Transverse colon (tissue), 4 donors: ENCODE measurements around the gene FCRL5. TPM values are rescaled to one million over a fixed set of nuclear protein-coding genes. Genes with fewer than 3 reads are reported as not detected.

ENCODE experiments used
- DNase-seq: peaks from one replicate; pipeline ENCODE4 v3.0.0-alpha.2; 2019
- H3K27ac ChIP-seq, 4 donors: fragments of 200-600 bp; sonication (generic); 2 replicates each; pipeline ENCODE4 v1.5.1; 2016 to 2018; ENCODE audit warnings: inconsistent platforms in 4 of 4
- H3K27me3 ChIP-seq: fragments of 200-600 bp; sonication (generic); 2 replicates; pipeline ENCODE4 v1.5.1; 2017; ENCODE audit warnings: inconsistent platforms
- H3K36me3 ChIP-seq, 4 donors: fragments of 200-600 bp; sonication (generic); 2 replicates each; pipeline ENCODE4 v1.5.1; 2017 to 2019; ENCODE audit warnings: inconsistent platforms in 4 of 4
- H3K4me1 ChIP-seq, 4 donors: fragments of 200-600 bp; sonication (generic); 2 replicates each; pipeline ENCODE4 v1.5.1; 2017 to 2020; ENCODE audit warnings: inconsistent platforms in 4 of 4
- H3K4me3 ChIP-seq, 4 donors: fragments of 200-600 bp; sonication (generic); 1 replicate in 1 of 4; 2 replicates in 3 of 4; pipeline versions ENCODE4 v1.5.1 to v1.6.1; 2017 to 2019; ENCODE audit warnings: inconsistent platforms in 4 of 4
- H3K9me3 ChIP-seq, 2 donors: fragments of 200-600 bp; sonication (generic); 2 replicates each; pipeline ENCODE4 v1.5.1; 2017 to 2019; ENCODE audit warnings: inconsistent platforms in 2 of 2
- EP300 ChIP-seq: sonication (generic); formaldehyde crosslinking; IDR thresholded peaks from one replicate; pipeline ENCODE4 v1.6.1; 2017; ENCODE audit warnings: antibody characterized with exemption, low read depth
- POLR2A ChIP-seq: fragments of 450-650 bp; IDR thresholded peaks from one replicate; pipeline ENCODE4 v1.6.1; 2016; ENCODE audit warnings: antibody characterized with exemption, mild to moderate bottlenecking, moderate library complexity
- POLR2AphosphoS5 ChIP-seq, 3 donors: sonication (generic); formaldehyde crosslinking; IDR thresholded peaks; one replicate each; pipeline ENCODE4 v1.6.1; 2016; ENCODE audit warnings: antibody characterized with exemption in 3 of 3
- WGBS, 2 donors: methylation state at CpG; one replicate each; pipeline ENCODE4 v1.1.5; 2018; ENCODE audit warnings: low coverage in 1 of 2; 5-methylcytosine and 5-hydroxymethylcytosine counted together
- in situ Hi-C, 4 donors: fragments of 200-750 bp; cut with MboI; loops; one replicate each; pipeline versions ENCODE4 v1.15.0 to v1.15.1; 2017; ENCODE audit warnings: low sequenced_read_pairs in 3 of 4, low pct_ligation_motif_present in 1 of 4, low pct_unique_long_range_greater_than_20kb in 1 of 4
- intact Hi-C: fragments of 100-400 bp; cut with DNase I; formaldehyde crosslinking; loops from one replicate; pipeline ENCODE4 v1.15.1; 2023; ENCODE audit warnings: low total_unique reads
- total RNA-seq, 4 donors: library from RNA; depleted of rRNA; stranded (reverse); fragments of >200 nt; gene quantifications; one replicate each; pipeline ENCODE4 v1.1.0, GENCODE V29; 2016
- TF ChIP-seq, protein P1 (sequence below), 5 experiments: fragments of 200-600 bp in 3 of 5; fragments of 450-650 bp in 2 of 5; sonication (generic) in 3 of 5; IDR thresholded peaks; 1 replicate in 2 of 5; 2 replicates in 3 of 5; pipeline ENCODE4 v1.5.1; 2016 to 2017; ENCODE audit warnings: antibody characterized with exemption in 5 of 5, inconsistent platforms in 3 of 5, mild to moderate bottlenecking in 2 of 5, moderate library complexity in 1 of 5

Gene FCRL5
- total RNA-seq, 4 donors from 2014 or later, result 0.20 to 28.7 (median 1.2) TPM

DNA sequence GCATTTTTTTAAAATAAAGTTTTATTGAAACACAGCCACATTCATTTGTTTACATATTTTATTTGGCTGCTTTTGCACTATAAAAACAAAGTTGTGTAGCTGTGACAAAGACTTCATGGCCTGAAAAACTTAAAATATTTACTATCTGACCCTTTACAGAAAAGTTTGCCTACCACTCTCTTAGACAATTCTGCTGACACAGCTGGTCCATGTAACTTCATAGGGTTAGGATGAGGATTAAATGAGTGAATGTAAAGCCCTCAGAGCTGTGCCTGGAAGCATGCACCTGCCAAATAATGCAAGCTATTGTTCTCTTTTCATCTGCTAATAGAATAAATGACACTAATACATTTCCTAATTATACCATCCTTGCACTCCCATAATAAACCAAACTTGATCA is 67.7 kb downstream of the FCRL5 start:
- intact Hi-C loops (no loop called here), in situ Hi-C loops (loop anchor here in 2 of 4 donors (10.0 to 25.0 kb wide), 3 partner anchors 272 to 397 kb away; partner anchors contain the start of gene ETV3L (in 1 of the 2))
- Histone ChIP-seq H3K4me1 (no peaks in the 10 kb centered on the region), H3K4me3 (no peak overlapping the region), H3K36me3 (no peaks in the 10 kb centered on the region), H3K27me3 (no peaks in the 10 kb centered on the region), H3K27ac (no peak overlapping the region), H3K9me3 (no peaks in the 10 kb centered on the region)
- DNase-seq, result no peak
- TF ChIP-seq POLR2AphosphoS5 (IDR thresholded peaks at IDR 0.05) (no peak), EP300 (no peak), POLR2A (no peak)
- TF ChIP-seq, protein P1, sequence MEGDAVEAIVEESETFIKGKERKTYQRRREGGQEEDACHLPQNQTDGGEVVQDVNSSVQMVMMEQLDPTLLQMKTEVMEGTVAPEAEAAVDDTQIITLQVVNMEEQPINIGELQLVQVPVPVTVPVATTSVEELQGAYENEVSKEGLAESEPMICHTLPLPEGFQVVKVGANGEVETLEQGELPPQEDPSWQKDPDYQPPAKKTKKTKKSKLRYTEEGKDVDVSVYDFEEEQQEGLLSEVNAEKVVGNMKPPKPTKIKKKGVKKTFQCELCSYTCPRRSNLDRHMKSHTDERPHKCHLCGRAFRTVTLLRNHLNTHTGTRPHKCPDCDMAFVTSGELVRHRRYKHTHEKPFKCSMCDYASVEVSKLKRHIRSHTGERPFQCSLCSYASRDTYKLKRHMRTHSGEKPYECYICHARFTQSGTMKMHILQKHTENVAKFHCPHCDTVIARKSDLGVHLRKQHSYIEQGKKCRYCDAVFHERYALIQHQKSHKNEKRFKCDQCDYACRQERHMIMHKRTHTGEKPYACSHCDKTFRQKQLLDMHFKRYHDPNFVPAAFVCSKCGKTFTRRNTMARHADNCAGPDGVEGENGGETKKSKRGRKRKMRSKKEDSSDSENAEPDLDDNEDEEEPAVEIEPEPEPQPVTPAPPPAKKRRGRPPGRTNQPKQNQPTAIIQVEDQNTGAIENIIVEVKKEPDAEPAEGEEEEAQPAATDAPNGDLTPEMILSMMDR (IDR thresholded peaks at IDR 0.05), result no peak

DNA sequence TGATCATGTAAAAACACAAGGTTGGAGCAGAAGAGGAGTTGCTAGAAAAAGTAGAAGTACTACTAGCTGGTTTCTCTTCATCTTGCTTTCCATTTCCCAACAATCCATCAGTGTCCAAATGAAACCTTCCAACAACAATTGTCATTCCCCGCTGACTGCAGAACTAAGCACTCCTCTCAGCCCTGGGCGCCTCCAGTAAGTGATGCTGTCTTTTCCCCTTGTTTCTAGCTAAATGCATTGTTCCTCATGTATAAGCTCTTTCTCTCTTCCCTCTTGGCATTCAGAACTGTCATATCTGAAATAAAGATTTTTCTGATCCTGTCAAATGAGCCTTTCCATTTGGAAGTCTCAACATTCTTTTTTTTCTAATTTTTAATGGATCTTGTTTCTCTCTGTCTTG is 68.7 kb downstream of the FCRL5 start:
- no peaks in the 10 kb centered on the region for H3K9me3 ChIP-seq
- H3K27me3 ChIP-seq, result no peaks in the 10 kb centered on the region
- in situ Hi-C loops (loop anchor here in 2 of 4 donors (10.0 to 25.0 kb wide), 3 partner anchors 271 to 396 kb away; partner anchors contain the start of gene ETV3L (in 1 of the 2)), intact Hi-C loops (no loop called here)
- no peak for TF ChIP-seq POLR2A
- no peak for TF ChIP-seq EP300
- TF ChIP-seq, protein P1 (IDR thresholded peaks at IDR 0.05), result no peak
- TF ChIP-seq POLR2AphosphoS5 (IDR thresholded peaks at IDR 0.05), result no peak
- H3K4me1 ChIP-seq, result no peaks in the 10 kb centered on the region
- no peaks in the 10 kb centered on the region for H3K36me3 ChIP-seq
- H3K4me3 ChIP-seq, result no peak overlapping the region
- 98 to 100% methylated on average over 2 of the region's 2 CpGs for WGBS, 2 donors
- no peak for DNase-seq
- H3K27ac ChIP-seq, result no peak overlapping the region

DNA sequence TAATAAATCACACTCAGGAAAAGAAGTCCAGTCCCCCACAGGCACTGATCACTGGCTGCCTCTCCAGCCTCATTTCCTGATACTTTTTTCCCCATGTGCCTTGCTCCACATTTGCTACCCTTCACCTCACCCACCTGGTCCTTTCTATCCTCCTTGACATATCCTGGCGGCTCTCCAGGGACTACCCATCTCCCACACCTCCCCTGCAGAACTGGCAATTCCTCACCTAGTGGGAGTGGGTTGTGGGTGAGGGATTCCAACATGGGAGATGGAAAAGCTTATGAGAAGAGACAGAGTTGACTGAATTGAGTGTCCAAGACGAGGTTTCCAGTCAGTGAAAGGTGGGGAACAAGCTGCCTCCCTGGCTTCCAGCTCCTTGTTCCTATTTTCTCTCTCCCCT is 69.6 kb downstream of the FCRL5 start:
- 42 to 70% methylated on average over 2 of the region's 2 CpGs for WGBS, 2 donors
- TF ChIP-seq POLR2A (no peak), POLR2AphosphoS5 (IDR thresholded peaks at IDR 0.05) (no peak), EP300 (no peak)
- TF ChIP-seq, protein P1 (IDR thresholded peaks at IDR 0.05), result no peak

DNA sequence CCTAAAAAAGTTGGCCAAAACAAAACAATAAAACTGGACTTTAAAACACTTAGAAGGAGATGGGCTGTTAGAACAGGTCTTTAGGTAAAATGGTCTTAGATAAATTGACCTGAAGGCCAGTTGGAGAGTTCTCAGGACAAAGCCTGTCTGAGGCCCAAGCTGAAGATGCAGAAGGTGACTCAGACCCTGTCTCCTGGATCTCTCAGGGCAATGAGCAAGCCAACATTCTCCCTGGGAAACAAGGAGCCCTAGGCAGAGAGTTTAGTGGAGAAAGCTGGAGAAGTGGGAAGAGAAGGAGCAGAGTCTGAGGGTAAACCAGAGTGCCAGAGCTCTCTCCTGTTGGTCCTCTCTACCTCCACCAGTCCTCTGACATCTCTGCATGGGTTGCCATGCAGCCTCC is 70.1 kb downstream of the FCRL5 start:
- H3K36me3 ChIP-seq, result no peaks in the 10 kb centered on the region
- no peaks in the 10 kb centered on the region for H3K27me3 ChIP-seq
- H3K9me3 ChIP-seq, result no peaks in the 10 kb centered on the region
- H3K4me1 ChIP-seq, result no peaks in the 10 kb centered on the region
- no peak overlapping the region for H3K27ac ChIP-seq
- H3K4me3 ChIP-seq, result no peak overlapping the region
- TF ChIP-seq EP300, result no peak
- TF ChIP-seq, protein P1 (IDR thresholded peaks at IDR 0.05), result no peak
- no peak for TF ChIP-seq POLR2AphosphoS5 (IDR thresholded peaks at IDR 0.05)
- TF ChIP-seq POLR2A, result no peak
- in situ Hi-C loops (loop anchor here in 2 of 4 donors (10.0 to 25.0 kb wide), 3 partner anchors 270 to 395 kb away; partner anchors contain the start of gene ETV3L (in 1 of the 2)), intact Hi-C loops (no loop called here)
- no peak for DNase-seq

More for the DNA sequence above, 69.6 kb downstream of the FCRL5 start:
- H3K4me3 ChIP-seq, result no peak overlapping the region
- H3K27me3 ChIP-seq, result no peaks in the 10 kb centered on the region
- in situ Hi-C loops, result loop anchor here in 2 of 4 donors (10.0 to 25.0 kb wide), 3 partner anchors 270 to 395 kb away; partner anchors contain the start of gene ETV3L (in 1 of the 2)
- H3K4me1 ChIP-seq, result no peaks in the 10 kb centered on the region
- no peak for DNase-seq
- no peaks in the 10 kb centered on the region for H3K36me3 ChIP-seq
- H3K27ac ChIP-seq, result no peak overlapping the region
- intact Hi-C loops, result no loop called here
- no peaks in the 10 kb centered on the region for H3K9me3 ChIP-seq
